ENCODE results near the gene GPR162. TPM values are rescaled to one million over a fixed set of nuclear protein-coding genes. Genes with fewer than 3 reads are reported as not detected.
"Not testable (repeated sequence)": the region's sequence is repeated elsewhere in the genome, so short reads cannot be mapped to it uniquely, and the experiment has no call there.

The GPR162 gene
- total and polyA plus RNA-seq, 2 experiments from 2014 or later, result 2.3 TPM

GRCh38 chr12:6868211-6869048 is 46.8 kb downstream of the GPR162 start:
- peak overlapping the region; percentile 97 for H3K27ac ChIP-seq
- peaks cover 21% of the 10 kb centered on the region for H4K20me1 ChIP-seq (ENCODE audit: insufficient read depth, poor library complexity, severe bottlenecking)
- no peaks in the 10 kb centered on the region for H3K9me2 ChIP-seq (replicated peaks; ENCODE audit: insufficient read depth)
- peak overlapping the region; percentile 84 for H3K4me2 ChIP-seq
- H2AFZ ChIP-seq, result peak overlapping the region; percentile 11
- peak overlapping the region; percentile 94 for H3K4me3 ChIP-seq
- WGBS (ENCODE audit: low lambda C conversion rate, missing lambda C conversion rate), result 7% methylated on average over 22 of the region's 22 CpGs
- TF ChIP-seq EZH2phosphoT487 (IDR thresholded peaks at IDR 0.05; ENCODE audit: low read depth, severe bottlenecking, unreplicated experiment) (no peak), EZH2 (IDR thresholded peaks at IDR 0.05; ENCODE audit: borderline replicate concordance) (no peak), CTCF (IDR thresholded peaks at IDR 0.05; ENCODE audit: poor library complexity) (no peak)
- H3K79me2 ChIP-seq, result peaks cover 36% of the 10 kb centered on the region
- H3K9me3 ChIP-seq (ENCODE audit: low read depth), result no peaks in the 10 kb centered on the region
- no peak for DNase-seq (ENCODE audit: low spot score)
- H3K4me1 ChIP-seq (ENCODE audit: insufficient read depth), result peaks cover 23% of the 10 kb centered on the region
- no peaks in the 10 kb centered on the region for H3K27me3 ChIP-seq
- no peaks in the 10 kb centered on the region for H3K36me3 ChIP-seq (replicated peaks; ENCODE audit: insufficient read depth, low read depth)

GRCh38 chr12:6869049-6870021 is 47.7 kb downstream of the GPR162 start:
- no peak for TF ChIP-seq EZH2phosphoT487 (IDR thresholded peaks at IDR 0.05; ENCODE audit: low read depth, severe bottlenecking, unreplicated experiment)
- peak; percentile 82 for TF ChIP-seq CTCF (IDR thresholded peaks at IDR 0.05; ENCODE audit: poor library complexity)
- Histone ChIP-seq H3K9me2 (replicated peaks; ENCODE audit: insufficient read depth) (no peaks in the 10 kb centered on the region), H3K79me2 (peaks cover 40% of the 10 kb centered on the region), H3K27me3 (no peaks in the 10 kb centered on the region), H3K27ac (peak overlapping the region; percentile 97), H3K9me3 (ENCODE audit: low read depth) (no peaks in the 10 kb centered on the region), H3K4me2 (peak overlapping the region; percentile 84), H3K4me3 (peak overlapping the region; percentile 94), H4K20me1 (ENCODE audit: insufficient read depth, poor library complexity, severe bottlenecking) (peaks cover 21% of the 10 kb centered on the region), H2AFZ (no peak overlapping the region), H3K36me3 (replicated peaks; ENCODE audit: insufficient read depth, low read depth) (no peaks in the 10 kb centered on the region), H3K4me1 (ENCODE audit: insufficient read depth) (peaks cover 28% of the 10 kb centered on the region)
- peak; percentile 93 for DNase-seq (ENCODE audit: low spot score)
- WGBS (ENCODE audit: low lambda C conversion rate, missing lambda C conversion rate), result 36% methylated on average over 12 of the region's 12 CpGs

GRCh38 chr12:6870304-6870703 is 48.7 kb downstream of the GPR162 start:
- H3K9me3 ChIP-seq (ENCODE audit: low read depth); H3K9me2 ChIP-seq (replicated peaks; ENCODE audit: insufficient read depth); H2AFZ ChIP-seq; H3K4me2 ChIP-seq; H3K4me3 ChIP-seq; H3K36me3 ChIP-seq (replicated peaks; ENCODE audit: insufficient read depth, low read depth); DNase-seq (ENCODE audit: low spot score); H3K27me3 ChIP-seq; H3K27ac ChIP-seq: not testable (repeated sequence)
- H4K20me1 ChIP-seq (ENCODE audit: insufficient read depth, poor library complexity, severe bottlenecking), result peaks cover 21% of the 10 kb centered on the region
- H3K79me2 ChIP-seq, result peaks cover 44% of the 10 kb centered on the region
- H3K4me1 ChIP-seq (ENCODE audit: insufficient read depth), result peaks cover 29% of the 10 kb centered on the region
- WGBS (ENCODE audit: low lambda C conversion rate, missing lambda C conversion rate), result 93% methylated on average over 4 of the region's 4 CpGs

Data from hepatocyte (in vitro differentiated cells).